ENCODE data around the gene S1PR3.

S1PR3 gene

GRCh38 chr9:88949425-88949824, 41.8 kb upstream of the S1PR3 start:
- no peaks in the 10 kb centered on the region for H3K36me3 ChIP-seq (ENCODE audit: control insufficient read depth, insufficient read depth, low read length)
- H3K4me3 ChIP-seq (replicated peaks; ENCODE audit: low read depth, low read length), result no peak overlapping the region
- no peak for TF ChIP-seq CTCF (IDR thresholded peaks at IDR 0.05; ENCODE audit: insufficient read depth, low read length, poor library complexity, severe bottlenecking)
- no peaks in the 10 kb centered on the region; the same call in 1 of the 2 replicates for H3K27me3 ChIP-seq (replicated peaks; ENCODE audit: control insufficient read depth, insufficient read depth, low read length)
- DNase-seq (ENCODE audit: extremely low read depth, insufficient read length), result no peak

GRCh38 chr9:88949961-88950340, 41.3 kb upstream of the S1PR3 start:
- Histone ChIP-seq H3K4me3 (replicated peaks; ENCODE audit: low read depth, low read length) (no peak overlapping the region), H3K36me3 (ENCODE audit: control insufficient read depth, insufficient read depth, low read length) (no peaks in the 10 kb centered on the region), H3K27me3 (replicated peaks; ENCODE audit: control insufficient read depth, insufficient read depth, low read length) (no peaks in the 10 kb centered on the region; the same call in 1 of the 2 replicates)
- DNase-seq (ENCODE audit: extremely low read depth, insufficient read length), result no peak
- TF ChIP-seq CTCF (IDR thresholded peaks at IDR 0.05; ENCODE audit: insufficient read depth, low read length, poor library complexity, severe bottlenecking), result no peak

GRCh38 chr9:88950341-88951154, 40.7 kb upstream of the S1PR3 start:
- H3K36me3 ChIP-seq (ENCODE audit: control insufficient read depth, insufficient read depth, low read length), result no peaks in the 10 kb centered on the region
- H3K4me3 ChIP-seq (replicated peaks; ENCODE audit: low read depth, low read length), result no peak overlapping the region
- no peaks in the 10 kb centered on the region; the same call in 1 of the 2 replicates for H3K27me3 ChIP-seq (replicated peaks; ENCODE audit: control insufficient read depth, insufficient read depth, low read length)
- TF ChIP-seq CTCF (IDR thresholded peaks at IDR 0.05; ENCODE audit: insufficient read depth, low read length, poor library complexity, severe bottlenecking), result no peak
- no peak for DNase-seq (ENCODE audit: extremely low read depth, insufficient read length)

- DNase-seq (ENCODE audit: extremely low read depth, insufficient read length), result no peak
- TF ChIP-seq CTCF (IDR thresholded peaks at IDR 0.05; ENCODE audit: insufficient read depth, low read length, poor library complexity, severe bottlenecking), result no peak
- Histone ChIP-seq H3K4me3 (replicated peaks; ENCODE audit: low read depth, low read length) (no peak overlapping the region), H3K36me3 (ENCODE audit: control insufficient read depth, insufficient read depth, low read length) (no peaks in the 10 kb centered on the region), H3K27me3 (replicated peaks; ENCODE audit: control insufficient read depth, insufficient read depth, low read length) (no peaks in the 10 kb centered on the region; the same call in 1 of the 2 replicates)
Measured at GRCh38 chr9:88951155-88951542, 40.1 kb upstream of the S1PR3 start.

GRCh38 chr9:88952086-88952615, 39.1 kb upstream of the S1PR3 start:
- Histone ChIP-seq H3K36me3 (ENCODE audit: control insufficient read depth, insufficient read depth, low read length) (no peaks in the 10 kb centered on the region), H3K27me3 (replicated peaks; ENCODE audit: control insufficient read depth, insufficient read depth, low read length) (no peaks in the 10 kb centered on the region; the same call in 1 of the 2 replicates), H3K4me3 (replicated peaks; ENCODE audit: low read depth, low read length) (no peak overlapping the region)
- no peak for TF ChIP-seq CTCF (IDR thresholded peaks at IDR 0.05; ENCODE audit: insufficient read depth, low read length, poor library complexity, severe bottlenecking)
- DNase-seq (ENCODE audit: extremely low read depth, insufficient read length), result no peak
